ENCODE results near the gene EPGN.

- TF ChIP-seq, protein P1, sequence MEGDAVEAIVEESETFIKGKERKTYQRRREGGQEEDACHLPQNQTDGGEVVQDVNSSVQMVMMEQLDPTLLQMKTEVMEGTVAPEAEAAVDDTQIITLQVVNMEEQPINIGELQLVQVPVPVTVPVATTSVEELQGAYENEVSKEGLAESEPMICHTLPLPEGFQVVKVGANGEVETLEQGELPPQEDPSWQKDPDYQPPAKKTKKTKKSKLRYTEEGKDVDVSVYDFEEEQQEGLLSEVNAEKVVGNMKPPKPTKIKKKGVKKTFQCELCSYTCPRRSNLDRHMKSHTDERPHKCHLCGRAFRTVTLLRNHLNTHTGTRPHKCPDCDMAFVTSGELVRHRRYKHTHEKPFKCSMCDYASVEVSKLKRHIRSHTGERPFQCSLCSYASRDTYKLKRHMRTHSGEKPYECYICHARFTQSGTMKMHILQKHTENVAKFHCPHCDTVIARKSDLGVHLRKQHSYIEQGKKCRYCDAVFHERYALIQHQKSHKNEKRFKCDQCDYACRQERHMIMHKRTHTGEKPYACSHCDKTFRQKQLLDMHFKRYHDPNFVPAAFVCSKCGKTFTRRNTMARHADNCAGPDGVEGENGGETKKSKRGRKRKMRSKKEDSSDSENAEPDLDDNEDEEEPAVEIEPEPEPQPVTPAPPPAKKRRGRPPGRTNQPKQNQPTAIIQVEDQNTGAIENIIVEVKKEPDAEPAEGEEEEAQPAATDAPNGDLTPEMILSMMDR (conservative IDR thresholded peaks at IDR 0.05; ENCODE audit: low read length): no peak
- no peak for TF ChIP-seq EZH2phosphoT487 (IDR thresholded peaks at IDR 0.05; ENCODE audit: borderline replicate concordance)
These were observed 6.1 kb downstream of the EPGN start for GRCh38 chr4:74314329-74314728.
